Panc1 (cell line): ENCODE data around the gene MAGEB6. TPM values are rescaled to one million over a fixed set of nuclear protein-coding genes. Genes with fewer than 3 reads are reported as not detected.

Experiments used
- ATAC-seq: fragments of 200-7000 bp; cut with Tn5 transposase; 2 replicates; pipeline ENCODE4 v1.9.1; 2020; ENCODE audit warnings: mild to moderate bottlenecking, moderate library complexity
- BruUV-seq: library from RNA; stranded (reverse); fragments of 400-500 nt; replicated peaks from 2 replicates; lab custom pipeline; 2021; lab: Mats Ljungman, UMichigan
- CTCF ChIA-PET: fragments of 300-600 bp; sonication (Branson Sonifier 250); formaldehyde crosslinking; loops from one replicate; lab custom pipeline; 2022; ENCODE audit warnings: antibody characterized with exemption; lab: Charles Lee
- POLR2A ChIA-PET: fragments of 300-600 bp; sonication (Branson Sonifier 250); formaldehyde crosslinking; loops from one replicate; lab custom pipeline; 2022; ENCODE audit warnings: antibody characterized with exemption; lab: Charles Lee
- DNase-seq: peaks from one replicate; pipeline ENCODE4 v3.0.0-alpha.2; 2010; ENCODE audit warnings: low read depth, low spot score
- H3K27ac ChIP-seq: 2 replicates; pipeline ENCODE4 v1.5.1; 2011; ENCODE audit warnings: mild to moderate bottlenecking, low read length, inconsistent platforms
- H3K27me3 ChIP-seq: fragments of 200-500 bp; sonication (Bioruptor generic); 2 replicates; pipeline ENCODE4 v1.6.0; 2014; ENCODE audit warnings: low read length, inconsistent platforms; ENCODE audit not compliant: control insufficient read depth, insufficient read depth
- H3K36me3 ChIP-seq: fragments of 200-500 bp; sonication (Bioruptor generic); 2 replicates; pipeline ENCODE4 v1.5.1; 2014; ENCODE audit warnings: inconsistent platforms, mild to moderate bottlenecking, low read length, moderate library complexity; ENCODE audit not compliant: control insufficient read depth, insufficient read depth
- H3K4me1 ChIP-seq: 2 replicates; pipeline ENCODE4 v1.5.1; 2011; ENCODE audit warnings: inconsistent platforms, mild to moderate bottlenecking, low read length, moderate library complexity; ENCODE audit not compliant: control insufficient read depth, insufficient read depth
- H3K4me3 ChIP-seq, 2 experiments: 2 replicates each; pipeline ENCODE4 v1.5.1; 2011 to 2012; ENCODE audit warnings: low read depth in 2 of 2, low read length in 2 of 2, mild to moderate bottlenecking in 2 of 2, inconsistent platforms in 1 of 2, moderate library complexity in 1 of 2
- H3K9me3 ChIP-seq: fragments of 200-500 bp; sonication (Bioruptor generic); 2 replicates; pipeline ENCODE4 v1.5.1; 2014; ENCODE audit warnings: low read depth, mild to moderate bottlenecking, inconsistent platforms, low read length, moderate library complexity; ENCODE audit not compliant: control insufficient read depth, insufficient read depth
- CTCF ChIP-seq: fragments of 450-650 bp; IDR thresholded peaks from 2 replicates; pipeline ENCODE4 v1.5.1; 2017; ENCODE audit warnings: mild to moderate bottlenecking
- POLR2AphosphoS5 ChIP-seq: IDR thresholded peaks from 2 replicates; pipeline ENCODE4 v1.6.1; 2012; ENCODE audit warnings: mild to moderate bottlenecking, low read depth, low read length, moderate library complexity
- REST ChIP-seq, 2 experiments: IDR thresholded peaks; 2 replicates each; pipeline ENCODE4 v1.6.1; 2011 to 2012; ENCODE audit warnings: low read depth in 2 of 2, control low read depth in 1 of 2, low read length in 1 of 2, mild to moderate bottlenecking in 1 of 2, moderate library complexity in 1 of 2; ENCODE audit not compliant: insufficient read depth in 1 of 2
- SIN3A ChIP-seq: IDR thresholded peaks from 2 replicates; pipeline ENCODE4 v1.6.1; 2012; ENCODE audit warnings: low read depth, mild to moderate bottlenecking, low read length, moderate library complexity, borderline replicate concordance; ENCODE audit not compliant: insufficient read depth
- TCF7L2 ChIP-seq: IDR thresholded peaks from 2 replicates; pipeline ENCODE4 v1.6.1; 2011; ENCODE audit warnings: mild to moderate bottlenecking, low read depth, low read length, inconsistent platforms
- in situ Hi-C: cut with HindIII; loops from 2 replicates; pipeline ENCODE4 v1.10.0; 2016; ENCODE audit warnings: low sequenced_read_pairs, low pct_unique_long_range_greater_than_20kb
- intact Hi-C: fragments of 100-400 bp; cut with micrococcal nuclease; formaldehyde crosslinking; loops from one replicate; pipeline ENCODE4 v1.10.0; 2022; ENCODE audit not compliant: unreplicated experiment
- total RNA-seq: library from RNA; stranded (reverse); gene quantifications from one replicate; pipeline ENCODE4 v1.2.1, GENCODE V29; 2021; ENCODE audit not compliant: unreplicated experiment

MAGEB6 gene
- total RNA-seq, 1 experiment from 2014 or later, result not detected

GRCh38 chrX:26219351-26219750 lies 27.1 kb downstream of the MAGEB6 start:
- ATAC-seq, result no peak
- ChIA-PET CTCF (no interaction called here), POLR2A (no interaction called here)
- intact Hi-C loops, result no loop called here
- in situ Hi-C loops, result no loop called here
- Histone ChIP-seq H3K27me3 (no peaks in the 10 kb centered on the region), H3K27ac (no peak overlapping the region), H3K36me3 (no peaks in the 10 kb centered on the region), H3K4me1 (no peaks in the 10 kb centered on the region), H3K9me3 (no peaks in the 10 kb centered on the region), H3K4me3 (no peak overlapping the region)
- no peak for TF ChIP-seq SIN3A
- no peak for TF ChIP-seq CTCF
- TF ChIP-seq REST (IDR thresholded peaks at IDR 0.05; ENCODE audit: insufficient read depth in 1 of 2, low read depth in 2 of 2, low read length in 1 of 2), result no peak
- TF ChIP-seq TCF7L2, result no peak
- no TSS peak for BruUV-seq
- no peak for DNase-seq

GRCh38 chrX:26234177-26234576 lies 41.9 kb downstream of the MAGEB6 start:
- no peak for DNase-seq
- H3K4me1 ChIP-seq, result no peaks in the 10 kb centered on the region
- no TSS peak for BruUV-seq
- POLR2A ChIA-PET, result no interaction called here
- no peaks in the 10 kb centered on the region for H3K9me3 ChIP-seq
- no peaks in the 10 kb centered on the region for H3K36me3 ChIP-seq
- CTCF ChIA-PET, result no interaction called here
- TF ChIP-seq REST (IDR thresholded peaks at IDR 0.05; ENCODE audit: insufficient read depth in 1 of 2, low read depth in 2 of 2, low read length in 1 of 2) (no peak), CTCF (no peak), POLR2AphosphoS5 (no peak), SIN3A (no peak), TCF7L2 (no peak)
- no peaks in the 10 kb centered on the region for H3K27me3 ChIP-seq
- no peak overlapping the region for H3K4me3 ChIP-seq
- no peak for ATAC-seq
- in situ Hi-C loops (no loop called here), intact Hi-C loops (no loop called here)
- H3K27ac ChIP-seq, result no peak overlapping the region

Other genes with a start within 250 kb of the MAGEB6 start
- not detected for gene MAGEB18, start 54.1 kb upstream of the MAGEB6 start, total RNA-seq
- not detected for gene MAGEB6B, start 31.8 kb upstream of the MAGEB6 start, total RNA-seq
- not detected for gene MAGEB5, start 23.7 kb downstream of the MAGEB6 start, total RNA-seq